Calu3 (cell line): Measurements from ENCODE around the gene ADGRA3. TPM values are rescaled to one million over a fixed set of nuclear protein-coding genes. Genes with fewer than 3 reads are reported as not detected.

ENCODE experiments used
- BruUV-seq: library from RNA; stranded (reverse); fragments of 400-500 nt; replicated peaks from 2 replicates; lab custom pipeline; 2021; lab: Mats Ljungman, UMichigan
- CTCF ChIA-PET: fragments of 300-600 bp; sonication (Branson Sonifier 250); formaldehyde crosslinking; loops from one replicate; lab custom pipeline; 2022; ENCODE audit warnings: antibody characterized with exemption; lab: Charles Lee
- DNase-seq: peaks from one replicate; pipeline ENCODE4 v3.0.0; 2022
- H3K27ac Mint-ChIP-seq: one replicate; pipeline ENCODE4 v1.8.0; 2022; ENCODE audit warnings: mixed read lengths; ENCODE audit not compliant: unreplicated experiment
- H3K27me3 Mint-ChIP-seq: one replicate; pipeline ENCODE4 v1.8.0; 2022; ENCODE audit warnings: mixed read lengths; ENCODE audit not compliant: unreplicated experiment
- H3K36me3 Mint-ChIP-seq: one replicate; pipeline ENCODE4 v1.8.0; 2022; ENCODE audit warnings: mild to moderate bottlenecking, moderate library complexity, mixed read lengths; ENCODE audit not compliant: insufficient read depth, unreplicated experiment
- H3K4me1 Mint-ChIP-seq: one replicate; pipeline ENCODE4 v1.8.0; 2022; ENCODE audit warnings: mild to moderate bottlenecking, low read depth, mixed read lengths; ENCODE audit not compliant: unreplicated experiment
- H3K4me3 Mint-ChIP-seq: one replicate; pipeline ENCODE4 v1.8.0; 2022; ENCODE audit warnings: mild to moderate bottlenecking, low read depth, moderate library complexity, mixed read lengths; ENCODE audit not compliant: unreplicated experiment
- H3K9me3 Mint-ChIP-seq: one replicate; pipeline ENCODE4 v1.8.0; 2022; ENCODE audit warnings: low read depth, mixed read lengths; ENCODE audit not compliant: unreplicated experiment
- intact Hi-C: fragments of 100-400 bp; cut with micrococcal nuclease; formaldehyde crosslinking; loops from one replicate; pipeline ENCODE4 v1.10.0; 2022; ENCODE audit not compliant: unreplicated experiment
- total RNA-seq: library from RNA; stranded (reverse); gene quantifications from 2 replicates; pipeline ENCODE4 v1.2.3, GENCODE V29; 2022
- TF ChIP-seq, protein P1 (sequence below): fragments of 200-600 bp; IDR thresholded peaks from one replicate; pipeline ENCODE4 v1.8.0; 2022; ENCODE audit warnings: antibody characterized with exemption; ENCODE audit not compliant: unreplicated experiment

The ADGRA3 gene
- total RNA-seq, 1 experiment from 2014 or later = 63.2 TPM

DNA sequence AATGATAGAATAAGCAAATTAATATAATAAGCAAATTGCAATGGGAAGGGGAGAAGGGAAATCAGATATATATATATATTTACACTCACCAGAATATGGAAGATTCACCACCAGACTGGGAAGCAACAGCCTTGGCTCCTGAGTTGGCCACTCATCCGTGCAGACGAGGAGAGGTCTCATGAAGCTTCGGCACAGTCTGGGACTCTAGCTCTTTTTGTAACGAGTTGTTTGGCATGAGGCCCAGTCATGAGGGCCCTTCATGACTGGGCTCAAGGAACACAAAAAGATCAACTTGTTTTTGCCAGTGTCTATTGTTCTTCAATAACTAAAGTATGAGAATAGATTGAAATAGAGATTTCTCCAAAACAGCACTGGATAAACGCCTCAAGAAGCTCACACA is 176.4 kb downstream of the ADGRA3 start:
- Mint-ChIP-seq H3K4me3 (no peak overlapping the region), H3K9me3 (no peaks in the 10 kb centered on the region), H3K27ac (no peak overlapping the region), H3K36me3 (no peaks in the 10 kb centered on the region), H3K4me1 (no peaks in the 10 kb centered on the region), H3K27me3 (no peaks in the 10 kb centered on the region)
- intact Hi-C loops = no loop called here
- CTCF ChIA-PET = no interaction called here
- no peak for DNase-seq
- BruUV-seq = no TSS peak
- TF ChIP-seq, protein P1, sequence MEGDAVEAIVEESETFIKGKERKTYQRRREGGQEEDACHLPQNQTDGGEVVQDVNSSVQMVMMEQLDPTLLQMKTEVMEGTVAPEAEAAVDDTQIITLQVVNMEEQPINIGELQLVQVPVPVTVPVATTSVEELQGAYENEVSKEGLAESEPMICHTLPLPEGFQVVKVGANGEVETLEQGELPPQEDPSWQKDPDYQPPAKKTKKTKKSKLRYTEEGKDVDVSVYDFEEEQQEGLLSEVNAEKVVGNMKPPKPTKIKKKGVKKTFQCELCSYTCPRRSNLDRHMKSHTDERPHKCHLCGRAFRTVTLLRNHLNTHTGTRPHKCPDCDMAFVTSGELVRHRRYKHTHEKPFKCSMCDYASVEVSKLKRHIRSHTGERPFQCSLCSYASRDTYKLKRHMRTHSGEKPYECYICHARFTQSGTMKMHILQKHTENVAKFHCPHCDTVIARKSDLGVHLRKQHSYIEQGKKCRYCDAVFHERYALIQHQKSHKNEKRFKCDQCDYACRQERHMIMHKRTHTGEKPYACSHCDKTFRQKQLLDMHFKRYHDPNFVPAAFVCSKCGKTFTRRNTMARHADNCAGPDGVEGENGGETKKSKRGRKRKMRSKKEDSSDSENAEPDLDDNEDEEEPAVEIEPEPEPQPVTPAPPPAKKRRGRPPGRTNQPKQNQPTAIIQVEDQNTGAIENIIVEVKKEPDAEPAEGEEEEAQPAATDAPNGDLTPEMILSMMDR = no peak

DNA sequence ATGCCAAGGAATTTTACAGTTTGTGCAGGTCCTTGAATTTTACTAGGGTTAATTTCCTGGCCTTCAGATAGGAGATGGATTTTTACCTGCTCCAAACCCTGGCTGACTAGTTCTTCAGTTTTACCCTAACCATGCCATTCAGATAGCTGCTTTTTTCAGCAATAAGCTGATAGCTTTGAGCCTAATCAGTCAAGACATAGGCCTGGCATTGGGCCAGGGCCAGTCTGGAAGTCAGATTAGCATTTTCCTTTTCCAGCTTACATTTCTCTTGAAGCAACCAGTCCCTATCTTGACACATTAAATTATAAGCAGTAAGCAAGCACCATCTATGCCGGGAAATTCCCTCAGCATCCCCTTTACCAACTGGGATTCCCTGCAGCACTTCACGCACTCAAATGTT is 177.1 kb downstream of the ADGRA3 start:
- H3K9me3 Mint-ChIP-seq = no peaks in the 10 kb centered on the region
- no peaks in the 10 kb centered on the region for H3K4me1 Mint-ChIP-seq
- no peak overlapping the region for H3K4me3 Mint-ChIP-seq
- no TSS peak for BruUV-seq
- no peaks in the 10 kb centered on the region for H3K36me3 Mint-ChIP-seq
- TF ChIP-seq, protein P1 = no peak
- CTCF ChIA-PET = no interaction called here
- intact Hi-C loops = no loop called here
- no peak for DNase-seq
- no peak overlapping the region for H3K27ac Mint-ChIP-seq
- H3K27me3 Mint-ChIP-seq = no peaks in the 10 kb centered on the region

Other genes starting within 250 kb of the ADGRA3 start
- 0.21 and 0.54 TPM in 2 replicates for gene GBA3, start 176.9 kb upstream of the ADGRA3 start, total RNA-seq